ENCODE measurements around the gene ZNF574. TPM values are rescaled to one million over a fixed set of nuclear protein-coding genes. Genes with fewer than 3 reads are reported as not detected.

Gene ZNF574
- total RNA-seq, 4 donors from 2014 or later: 31.1 to 42.9 (median 33.5) TPM

- H3K27me3 ChIP-seq: peaks cover 3% of the 10 kb centered on the region
- H3K4me1 ChIP-seq: peaks cover 5% of the 10 kb centered on the region
- H3K36me3 ChIP-seq: no peaks in the 10 kb centered on the region
- H3K4me3 ChIP-seq: no peak overlapping the region
- no peak for DNase-seq (ENCODE audit: low spot score in 2 of 2)
- H3K27ac ChIP-seq: no peak overlapping the region
- no peaks in the 10 kb centered on the region for H3K9me3 ChIP-seq
- TF ChIP-seq EP300 (IDR thresholded peaks at IDR 0.05) (no peak), CTCF (IDR thresholded peaks at IDR 0.05) (no peak), POLR2A (IDR thresholded peaks at IDR 0.05) (no peak), POLR2AphosphoS5 (IDR thresholded peaks at IDR 0.05) (no peak)
- WGBS: 95% methylated on average over 3 of the region's 3 CpGs
Measured at GRCh38 chr19:42060117-42060516, 15.8 kb upstream of the ZNF574 start.

GRCh38 chr19:42062381-42062780, 13.6 kb upstream of the ZNF574 start:
- WGBS: 98% methylated on average over 16 of the region's 16 CpGs
- Histone ChIP-seq H3K4me3 (no peak overlapping the region), H3K27ac (no peak overlapping the region), H3K9me3 (no peaks in the 10 kb centered on the region), H3K27me3 (peaks cover 22% of the 10 kb centered on the region), H3K36me3 (no peaks in the 10 kb centered on the region), H3K4me1 (peaks cover 4% of the 10 kb centered on the region)
- no peak for DNase-seq (ENCODE audit: low spot score in 2 of 2)
- TF ChIP-seq CTCF (IDR thresholded peaks at IDR 0.05) (no peak), EP300 (IDR thresholded peaks at IDR 0.05) (no peak), POLR2A (IDR thresholded peaks at IDR 0.05) (no peak), POLR2AphosphoS5 (IDR thresholded peaks at IDR 0.05) (no peak)

DNA sequence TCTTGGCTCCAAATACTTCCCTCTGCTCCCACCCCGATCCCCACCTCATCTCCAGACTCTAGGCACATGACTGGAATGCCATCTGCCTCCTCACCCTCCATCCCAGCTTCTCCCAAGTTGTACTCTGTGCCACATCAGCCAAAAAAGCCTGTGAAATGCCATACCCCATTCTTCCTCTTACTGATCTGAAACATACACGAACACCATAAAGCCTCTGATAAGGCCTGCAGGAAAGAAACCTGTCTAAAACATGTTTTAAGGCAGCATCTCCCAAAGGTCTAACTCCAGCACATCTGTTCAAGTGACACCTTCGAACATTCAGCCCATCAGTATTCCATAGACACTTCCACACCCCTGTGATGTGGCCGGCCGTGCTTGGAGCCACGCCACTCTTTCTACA, 11.5 kb upstream of the ZNF574 start:
- Histone ChIP-seq H3K9me3 (no peaks in the 10 kb centered on the region), H3K4me1 (no peaks in the 10 kb centered on the region), H3K4me3 (no peak overlapping the region), H3K36me3 (no peaks in the 10 kb centered on the region), H3K27me3 (peaks cover 42% of the 10 kb centered on the region), H3K27ac (no peak overlapping the region)
- TF ChIP-seq EP300 (IDR thresholded peaks at IDR 0.05): no peak
- TF ChIP-seq CTCF (IDR thresholded peaks at IDR 0.05): no peak
- TF ChIP-seq POLR2AphosphoS5 (IDR thresholded peaks at IDR 0.05): no peak
- TF ChIP-seq POLR2A (IDR thresholded peaks at IDR 0.05): no peak
- no peak for DNase-seq (ENCODE audit: low spot score in 2 of 2)
- WGBS: 88% methylated on average over 6 of the region's 6 CpGs

GRCh38 chr19:42065051-42065450, 10.9 kb upstream of the ZNF574 start:
- Histone ChIP-seq H3K27me3 (peaks cover 48% of the 10 kb centered on the region), H3K9me3 (no peaks in the 10 kb centered on the region), H3K27ac (no peak overlapping the region), H3K4me1 (no peaks in the 10 kb centered on the region), H3K36me3 (no peaks in the 10 kb centered on the region), H3K4me3 (no peak overlapping the region)
- no peak for DNase-seq (ENCODE audit: low spot score in 2 of 2)
- 95% methylated on average over 10 of the region's 13 CpGs for WGBS
- TF ChIP-seq CTCF (IDR thresholded peaks at IDR 0.05) (no peak), POLR2AphosphoS5 (IDR thresholded peaks at IDR 0.05) (no peak), POLR2A (IDR thresholded peaks at IDR 0.05) (no peak), EP300 (IDR thresholded peaks at IDR 0.05) (no peak)

GRCh38 chr19:42065511-42065910, 10.5 kb upstream of the ZNF574 start:
- Histone ChIP-seq H3K4me3 (no peak overlapping the region), H3K27me3 (peaks cover 53% of the 10 kb centered on the region), H3K4me1 (no peaks in the 10 kb centered on the region), H3K27ac (no peak overlapping the region), H3K9me3 (no peaks in the 10 kb centered on the region), H3K36me3 (no peaks in the 10 kb centered on the region)
- no peak for DNase-seq (ENCODE audit: low spot score in 2 of 2)
- WGBS: 60% methylated on average over 1 of the region's 9 CpGs
- no peak for TF ChIP-seq CTCF (IDR thresholded peaks at IDR 0.05)
- TF ChIP-seq POLR2AphosphoS5 (IDR thresholded peaks at IDR 0.05): no peak
- no peak for TF ChIP-seq POLR2A (IDR thresholded peaks at IDR 0.05)
- no peak for TF ChIP-seq EP300 (IDR thresholded peaks at IDR 0.05)
